Skin of body (tissue), 2 donors: Measurements from ENCODE around the gene PDYN. TPM values are rescaled to one million over a fixed set of nuclear protein-coding genes. Genes with fewer than 3 reads are reported as not detected.

Experiments used
- DNase-seq: peaks from one replicate; lab custom pipeline; 2025; lab: John Stamatoyannopoulos, UW
- total RNA-seq: library from RNA; depleted of rRNA; stranded (reverse); fragments of >200 nt; gene quantifications from one replicate; pipeline ENCODE4 v1.2.3, GENCODE V29; 2014

The PDYN gene
- total RNA-seq, 1 donor from 2014 or later = not detected

GRCh38 chr20:1935696-1936366 lies 58.0 kb downstream of the PDYN start:
- no peak for DNase-seq

GRCh38 chr20:1934721-1935573 lies 58.9 kb downstream of the PDYN start:
- no peak for DNase-seq

- DNase-seq = no peak
Measured at GRCh38 chr20:1934156-1934555, 59.7 kb downstream of the PDYN start.

GRCh38 chr20:1933465-1933870 lies 60.4 kb downstream of the PDYN start:
- no peak for DNase-seq

- DNase-seq = no peak
Measured at GRCh38 chr20:1932971-1933370, 60.9 kb downstream of the PDYN start.

- no peak for DNase-seq
Measured at GRCh38 chr20:1931830-1932229, 62.0 kb downstream of the PDYN start.

- no peak for DNase-seq
Measured at GRCh38 chr20:1930165-1930564, 63.7 kb downstream of the PDYN start.

GRCh38 chr20:1929460-1929859 lies 64.4 kb downstream of the PDYN start:
- no peak for DNase-seq

GRCh38 chr20:1928782-1929181 lies 65.1 kb downstream of the PDYN start:
- no peak for DNase-seq

Other genes starting within 250 kb of the PDYN start
- 16.4 TPM for gene SIRPA, start 98.7 kb downstream of the PDYN start, total RNA-seq
- gene STK35, start 107.8 kb upstream of the PDYN start, total RNA-seq = 13.1 TPM